HCT116 (cell line): ENCODE results near the gene GALNT16. TPM values are rescaled to one million over a fixed set of nuclear protein-coding genes. Genes with fewer than 3 reads are reported as not detected.

Source experiments
- ATAC-seq: fragments of 200-7000 bp; cut with Tn5 transposase; 2 replicates; pipeline ENCODE4 v1.9.1; 2020; ENCODE audit warnings: mild to moderate bottlenecking, moderate library complexity
- BruUV-seq: library from RNA; stranded (reverse); fragments of 400-500 nt; replicated peaks from 2 replicates; lab custom pipeline; 2021; lab: Mats Ljungman, UMichigan
- CTCF ChIA-PET: fragments of 300-600 bp; sonication (Branson Sonifier 250); formaldehyde crosslinking; loops from one replicate; lab custom pipeline; 2021; ENCODE audit warnings: antibody characterized with exemption; lab: Charles Lee
- POLR2A ChIA-PET: fragments of 300-600, 350-600 bp; sonication (Branson Sonifier 250); formaldehyde crosslinking; loops from one replicate; lab custom pipeline; 2021; ENCODE audit warnings: antibody characterized with exemption; lab: Charles Lee
- RAD21 ChIA-PET, 2 experiments: fragments of 300-600 bp; sonication (Branson Sonifier 250); formaldehyde crosslinking; loops; one replicate each; lab custom pipeline; 2023; ENCODE audit warnings: low total read pairs in 2 of 2; ENCODE audit not compliant: uncharacterized antibody in 2 of 2, unreplicated experiment in 2 of 2, low non-redundant PET in 1 of 2; lab: Charles Lee
- DNase-seq: peaks from one replicate; pipeline ENCODE4 v3.0.0-alpha.2; 2010; ENCODE audit warnings: low read depth, low spot score
- H2AFZ ChIP-seq: fragments of 200-600 bp; shearing (Covaris generic), sonication (generic); 2 replicates; pipeline ENCODE4 v1.6.1; 2017; ENCODE audit warnings: low read depth, mixed run types, mixed read lengths, antibody characterized with exemption, low read length; ENCODE audit not compliant: poor library complexity, severe bottlenecking
- H3K27ac ChIP-seq: 2 replicates; pipeline ENCODE4 v1.5.1; 2012; ENCODE audit warnings: low read depth, low read length
- H3K27me3 ChIP-seq: fragments of 200-600 bp; sonication (generic); 2 replicates; pipeline ENCODE4 v1.6.1; 2016; ENCODE audit warnings: mixed run types, low read length, mixed read lengths; ENCODE audit not compliant: insufficient read depth
- H3K36me3 ChIP-seq, 2 experiments: fragments of 200-500 bp in 1 of 2; fragments of 200-600 bp in 1 of 2; sonication (Bioruptor generic) in 1 of 2; sonication (generic) in 1 of 2; 2 replicates each; pipeline versions ENCODE4 v1.5.1 to v1.6.1; 2014 to 2016; ENCODE audit warnings: low read length in 2 of 2, inconsistent platforms in 1 of 2, mixed read lengths in 1 of 2, mixed run types in 1 of 2; ENCODE audit not compliant: insufficient read depth in 2 of 2, control insufficient read depth in 1 of 2
- H3K4me1 ChIP-seq, 2 experiments: fragments of 200-600 bp in 1 of 2; sonication (generic) in 1 of 2; 2 replicates each; pipeline versions ENCODE4 v1.5.1 to v1.6.1; 2012 to 2017; ENCODE audit warnings: low read length in 2 of 2, inconsistent platforms in 1 of 2, mild to moderate bottlenecking in 1 of 2, mixed read lengths in 1 of 2, mixed run types in 1 of 2, moderate library complexity in 1 of 2; ENCODE audit not compliant: insufficient read depth in 2 of 2, control insufficient read depth in 1 of 2
- H3K4me2 ChIP-seq: fragments of 200-600 bp; sonication (generic); 2 replicates; pipeline ENCODE4 v1.6.1; 2017; ENCODE audit warnings: mixed run types, low read length, mixed read lengths
- H3K4me3 ChIP-seq, 2 experiments: fragments of 200-600 bp in 1 of 2; sonication (generic) in 1 of 2; replicated peaks in 1 of 2; 2 replicates each; pipeline ENCODE4 v1.5.1; 2011 to 2016; ENCODE audit warnings: low read length in 2 of 2, control low read depth in 1 of 2, low read depth in 1 of 2, mild to moderate bottlenecking in 1 of 2, mixed read lengths in 1 of 2, mixed run types in 1 of 2
- H3K79me2 ChIP-seq: fragments of 200-600 bp; sonication (generic); 2 replicates; pipeline ENCODE4 v1.6.1; 2017; ENCODE audit warnings: mild to moderate bottlenecking, mixed run types, low read length, moderate library complexity, mixed read lengths; ENCODE audit not compliant: insufficient read depth
- H3K9ac ChIP-seq: fragments of 200-600 bp; sonication (generic); 2 replicates; pipeline ENCODE4 v1.6.1; 2016; ENCODE audit warnings: low read length, mixed read lengths
- H3K9me2 ChIP-seq: fragments of 200-600 bp; sonication (generic), shearing (Covaris generic); 2 replicates; pipeline ENCODE4 v1.6.1; 2017; ENCODE audit warnings: mixed run types, mild to moderate bottlenecking, moderate library complexity; ENCODE audit not compliant: insufficient read depth
- H3K9me3 ChIP-seq, 2 experiments: fragments of 200-500 bp in 1 of 2; fragments of 200-600 bp in 1 of 2; sonication (Bioruptor generic) in 1 of 2; sonication (generic) in 1 of 2; 2 replicates each; pipeline ENCODE4 v1.6.1; 2014 to 2017; ENCODE audit warnings: low read length in 2 of 2, mixed read lengths in 2 of 2, inconsistent platforms in 1 of 2, low read depth in 1 of 2, mild to moderate bottlenecking in 1 of 2, mixed run types in 1 of 2, moderate library complexity in 1 of 2; ENCODE audit not compliant: control insufficient read depth in 1 of 2, insufficient read depth in 1 of 2
- H4K20me1 ChIP-seq: fragments of 200-600 bp; sonication (generic), shearing (Covaris generic); 2 replicates; pipeline ENCODE4 v1.6.1; 2017; ENCODE audit warnings: mixed run types, mild to moderate bottlenecking, moderate library complexity; ENCODE audit not compliant: insufficient read depth
- ATF3 ChIP-seq: IDR thresholded peaks from 2 replicates; pipeline ENCODE4 v1.6.1; 2012
- CBX3 ChIP-seq: IDR thresholded peaks from 2 replicates; pipeline ENCODE4 v1.6.1; 2012; ENCODE audit warnings: low read depth
- EGR1 ChIP-seq: IDR thresholded peaks from 2 replicates; pipeline ENCODE4 v1.6.1; 2012; ENCODE audit warnings: low read depth
- ELF1 ChIP-seq: IDR thresholded peaks from 2 replicates; pipeline ENCODE4 v1.6.1; 2012; ENCODE audit warnings: low read depth, borderline replicate concordance
- EZH2phosphoT487 ChIP-seq: fragments of 200-600 bp; IDR thresholded peaks from 2 replicates; pipeline ENCODE4 v1.6.1; 2018; ENCODE audit warnings: antibody characterized with exemption, borderline replicate concordance
- MAX ChIP-seq: IDR thresholded peaks from 2 replicates; pipeline ENCODE4 v1.6.1; 2012
- RAD21 ChIP-seq: IDR thresholded peaks from 2 replicates; pipeline ENCODE4 v1.6.1; 2012; ENCODE audit warnings: low read depth, mild to moderate bottlenecking
- REST ChIP-seq: IDR thresholded peaks from 2 replicates; pipeline ENCODE4 v1.6.1; 2012; ENCODE audit warnings: low read depth
- SIN3A ChIP-seq: IDR thresholded peaks from 2 replicates; pipeline ENCODE4 v1.6.1; 2012; ENCODE audit warnings: low read depth
- TCF7L2 ChIP-seq: IDR thresholded peaks from 2 replicates; pipeline ENCODE4 v1.7.0; 2011; ENCODE audit warnings: borderline replicate concordance, inconsistent platforms; ENCODE audit not compliant: insufficient read depth, insufficient read length; ENCODE audit errors: extremely low read depth
- YY1 ChIP-seq: IDR thresholded peaks from 2 replicates; pipeline ENCODE4 v1.6.1; 2011; ENCODE audit warnings: low read length, low read depth, moderate library complexity, mild to moderate bottlenecking; ENCODE audit not compliant: insufficient replicate concordance; ENCODE audit errors: extremely low read depth
- ZBTB33 ChIP-seq: IDR thresholded peaks from 2 replicates; pipeline ENCODE4 v1.6.1; 2011; ENCODE audit warnings: mild to moderate bottlenecking, low read length, moderate library complexity; ENCODE audit not compliant: insufficient replicate concordance; ENCODE audit errors: extremely low read depth
- ZNF274 ChIP-seq: fragments of 200-500 bp; sonication (Bioruptor generic); IDR thresholded peaks from 2 replicates; pipeline ENCODE4 v1.6.1; 2014; ENCODE audit warnings: mild to moderate bottlenecking, low read depth, low read length, inconsistent platforms
- intact Hi-C: fragments of 100-400 bp; cut with micrococcal nuclease; formaldehyde crosslinking; loops from 2 replicates; pipeline ENCODE4 v1.10.0; 2022
- total RNA-seq: library from RNA; stranded (reverse); gene quantifications from one replicate; pipeline ENCODE4 v1.2.1, GENCODE V29; 2021; ENCODE audit not compliant: unreplicated experiment

Gene GALNT16
- total RNA-seq, 1 experiment from 2014 or later = 0.32 TPM

GRCh38 chr14:69342928-69343525 is 83.1 kb downstream of the GALNT16 start:
- no peak overlapping the region for H3K4me3 ChIP-seq
- TF ChIP-seq ZNF274 = no peak
- TF ChIP-seq ATF3 = no peak
- TF ChIP-seq RAD21 = no peak
- no peak for TF ChIP-seq CBX3
- no peak for TF ChIP-seq EZH2phosphoT487
- TF ChIP-seq SIN3A = no peak
- TF ChIP-seq ELF1 = no peak
- TF ChIP-seq EGR1 = no peak
- TF ChIP-seq YY1 = no peak
- no peaks in the 10 kb centered on the region for H4K20me1 ChIP-seq
- CTCF ChIA-PET = interaction anchor here (0.6 kb wide), 1 partner anchor 160 kb away, joined by 3 read pairs; no protein-coding TSS in a partner anchor
- H3K9me3 ChIP-seq = no peaks in the 10 kb centered on the region
- H3K9ac ChIP-seq = no peak overlapping the region
- H2AFZ ChIP-seq = no peak overlapping the region
- ATAC-seq (no peak), DNase-seq (no peak)
- POLR2A ChIA-PET = no interaction called here
- intact Hi-C loops = no loop called here
- H3K79me2 ChIP-seq = no peaks in the 10 kb centered on the region
- H3K36me3 ChIP-seq = no peaks in the 10 kb centered on the region
- RAD21 ChIA-PET = no interaction called here
- H3K27ac ChIP-seq = no peak overlapping the region
- no peaks in the 10 kb centered on the region for H3K4me1 ChIP-seq
- peaks cover 8% of the 10 kb centered on the region; the same call in 1 of the 2 replicates for H3K27me3 ChIP-seq
- no peaks in the 10 kb centered on the region for H3K9me2 ChIP-seq
- H3K4me2 ChIP-seq = no peak overlapping the region
- no TSS peak for BruUV-seq

GRCh38 chr14:69344171-69344570 is 84.2 kb downstream of the GALNT16 start:
- Histone ChIP-seq H3K4me3 (no peak overlapping the region), H3K9ac (no peak overlapping the region), H3K36me3 (no peaks in the 10 kb centered on the region), H3K9me3 (no peaks in the 10 kb centered on the region), H3K4me2 (no peak overlapping the region), H3K4me1 (no peaks in the 10 kb centered on the region), H3K27me3 (peaks cover 8% of the 10 kb centered on the region; the same call in 1 of the 2 replicates), H3K9me2 (no peaks in the 10 kb centered on the region), H3K27ac (no peak overlapping the region), H2AFZ (no peak overlapping the region), H4K20me1 (no peaks in the 10 kb centered on the region), H3K79me2 (no peaks in the 10 kb centered on the region)
- intact Hi-C loops = no loop called here
- no TSS peak for BruUV-seq
- ChIA-PET RAD21 (no interaction called here), CTCF (no interaction called here), POLR2A (no interaction called here)
- DNase-seq (no peak), ATAC-seq (no peak)
- TF ChIP-seq REST (no peak), RAD21 (no peak), MAX (no peak), TCF7L2 (no peak), EZH2phosphoT487 (no peak), ELF1 (no peak), ZNF274 (no peak), SIN3A (no peak), ZBTB33 (no peak)
